H9 (cell line): ENCODE results near the gene TRMU. TPM values are rescaled to one million over a fixed set of nuclear protein-coding genes. Genes with fewer than 3 reads are reported as not detected.

ENCODE experiments used
- DNase-seq: peaks from one replicate; pipeline ENCODE4 v3.0.0-alpha.2; 2017
- H2AFZ ChIP-seq: one replicate; pipeline ENCODE4 v1.6.1; 2013; ENCODE audit warnings: mild to moderate bottlenecking, low read length, control low read depth, moderate library complexity
- H2AK5ac ChIP-seq: 2 replicates; pipeline ENCODE4 v1.6.1; 2013; ENCODE audit warnings: low read length, control low read depth, mixed read lengths; ENCODE audit not compliant: insufficient read length
- H2BK120ac ChIP-seq: one replicate; pipeline ENCODE4 v1.6.1; 2013; ENCODE audit warnings: low read depth, mild to moderate bottlenecking, low read length, control low read depth, inconsistent platforms; ENCODE audit not compliant: poor library complexity, severe bottlenecking
- H2BK12ac ChIP-seq: 2 replicates; pipeline ENCODE4 v1.6.1; 2013; ENCODE audit warnings: low read length, control low read depth, mixed read lengths, low read depth; ENCODE audit not compliant: insufficient read length
- H2BK15ac ChIP-seq: 2 replicates; pipeline ENCODE4 v1.6.1; 2013; ENCODE audit warnings: low read depth, low read length, control low read depth
- H2BK20ac ChIP-seq: one replicate; pipeline ENCODE4 v1.6.1; 2013; ENCODE audit warnings: low read depth, mild to moderate bottlenecking, low read length, control low read depth, inconsistent platforms; ENCODE audit not compliant: poor library complexity, severe bottlenecking
- H2BK5ac ChIP-seq: 2 replicates; pipeline ENCODE4 v1.6.1; 2013; ENCODE audit warnings: low read length, control low read depth, mixed read lengths; ENCODE audit not compliant: insufficient read length
- H3K14ac ChIP-seq: 2 replicates; pipeline ENCODE4 v1.6.1; 2013; ENCODE audit warnings: low read length, control low read depth; ENCODE audit not compliant: insufficient read depth
- H3K18ac ChIP-seq: 2 replicates; pipeline ENCODE4 v1.6.1; 2013; ENCODE audit warnings: low read depth, mild to moderate bottlenecking, mixed read lengths, low read length, control low read depth; ENCODE audit not compliant: insufficient read length
- H3K23ac ChIP-seq: 2 replicates; pipeline ENCODE4 v1.6.1; 2013; ENCODE audit warnings: low read length, control low read depth, mixed read lengths, low read depth; ENCODE audit not compliant: insufficient read length
- H3K23me2 ChIP-seq: 2 replicates; pipeline ENCODE4 v1.6.1; 2013; ENCODE audit warnings: low read depth, mild to moderate bottlenecking, mixed read lengths, low read length, control low read depth; ENCODE audit not compliant: insufficient read length, poor library complexity, severe bottlenecking
- H3K27ac ChIP-seq: 2 replicates; pipeline ENCODE4 v1.5.1; 2013; ENCODE audit warnings: low read length, control low read depth, mixed read lengths, low read depth; ENCODE audit not compliant: insufficient read length
- H3K27me3 ChIP-seq: 2 replicates; pipeline ENCODE4 v1.6.1; 2013; ENCODE audit warnings: low read length, control low read depth, inconsistent platforms; ENCODE audit not compliant: insufficient read depth
- H3K4ac ChIP-seq: 2 replicates; pipeline ENCODE4 v1.6.1; 2013; ENCODE audit warnings: low read depth, mild to moderate bottlenecking, control low read depth, inconsistent platforms, low read length, moderate library complexity
- H3K4me1 ChIP-seq: 2 replicates; pipeline ENCODE4 v1.6.1; 2013; ENCODE audit warnings: low read length, control low read depth, inconsistent platforms; ENCODE audit not compliant: insufficient read depth
- H3K4me2 ChIP-seq: 2 replicates; pipeline ENCODE4 v1.6.1; 2013; ENCODE audit warnings: low read length, control low read depth, mixed read lengths; ENCODE audit not compliant: insufficient read length, insufficient read depth
- H3K56ac ChIP-seq: 2 replicates; pipeline ENCODE4 v1.6.1; 2013; ENCODE audit warnings: low read depth, mild to moderate bottlenecking, mixed read lengths, low read length, control low read depth; ENCODE audit not compliant: insufficient read length
- H3K79me1 ChIP-seq: 2 replicates; pipeline ENCODE4 v1.6.1; 2013; ENCODE audit warnings: low read depth, mild to moderate bottlenecking, moderate library complexity, low read length, control low read depth, inconsistent platforms; ENCODE audit not compliant: insufficient read depth, poor library complexity, severe bottlenecking
- H3K79me2 ChIP-seq: 2 replicates; pipeline ENCODE4 v1.6.1; 2013; ENCODE audit warnings: low read length, control low read depth, inconsistent platforms; ENCODE audit not compliant: insufficient read depth
- H3K9ac ChIP-seq: 2 replicates; pipeline ENCODE4 v1.6.1; 2013; ENCODE audit warnings: low read length, control low read depth, mixed read lengths; ENCODE audit not compliant: insufficient read length; ENCODE audit errors: extremely low read depth
- H3K9me3 ChIP-seq: one replicate; pipeline ENCODE4 v1.6.1; 2013; ENCODE audit warnings: low read depth, low read length, inconsistent platforms; ENCODE audit not compliant: control insufficient read depth
- H3T11ph ChIP-seq: one replicate; pipeline ENCODE4 v1.6.1; 2013; ENCODE audit warnings: mild to moderate bottlenecking, low read length, control low read depth, inconsistent platforms
- H4K20me1 ChIP-seq: one replicate; pipeline ENCODE4 v1.6.1; 2013; ENCODE audit not compliant: control insufficient read depth, insufficient read length, insufficient read depth
- H4K5ac ChIP-seq: 2 replicates; pipeline ENCODE4 v1.6.1; 2013; ENCODE audit warnings: low read depth, mild to moderate bottlenecking, mixed read lengths, low read length, control low read depth; ENCODE audit not compliant: insufficient read length
- H4K8ac ChIP-seq: replicated peaks from 2 replicates; pipeline ENCODE4 v1.6.1; 2013; ENCODE audit warnings: low read length, control low read depth, mixed read lengths, low read depth; ENCODE audit not compliant: insufficient read length
- H4K91ac ChIP-seq: 2 replicates; pipeline ENCODE4 v1.6.1; 2013; ENCODE audit warnings: low read depth, mild to moderate bottlenecking, moderate library complexity, mixed read lengths, low read length, control low read depth; ENCODE audit not compliant: insufficient read length
- H3K27ac Mint-ChIP-seq, 3 experiments: 2 replicates in 2 of 3; 3 replicates in 1 of 3; pipeline ENCODE4 v1.8.0; 2020 to 2021; ENCODE audit warnings: mixed read lengths in 3 of 3, mild to moderate bottlenecking in 1 of 3, moderate library complexity in 1 of 3
- H3K27me3 Mint-ChIP-seq: 2 replicates; pipeline ENCODE4 v1.8.0; 2021; ENCODE audit warnings: low read depth, mild to moderate bottlenecking, moderate library complexity, mixed read lengths
- H3K36me3 Mint-ChIP-seq, 3 experiments: 2 replicates in 2 of 3; 3 replicates in 1 of 3; pipeline ENCODE4 v1.8.0; 2020 to 2021; ENCODE audit warnings: low read depth in 3 of 3, mixed read lengths in 3 of 3; ENCODE audit not compliant: insufficient read depth in 1 of 3
- H3K4me1 Mint-ChIP-seq, 2 experiments: 2 replicates each; pipeline ENCODE4 v1.8.0; 2020; ENCODE audit warnings: mixed read lengths in 2 of 2
- H3K4me3 Mint-ChIP-seq, 2 experiments: 2 replicates in 1 of 2; 3 replicates in 1 of 2; pipeline ENCODE4 v1.8.0; 2020 to 2021; ENCODE audit warnings: mild to moderate bottlenecking in 2 of 2, mixed read lengths in 2 of 2, moderate library complexity in 1 of 2
- H3K9me3 Mint-ChIP-seq, 2 experiments: 2 replicates in 1 of 2; 3 replicates in 1 of 2; pipeline ENCODE4 v1.8.0; 2020; ENCODE audit warnings: mild to moderate bottlenecking in 2 of 2, mixed read lengths in 2 of 2, moderate library complexity in 1 of 2
- CTCF ChIP-seq: fragments of 200-600 bp; sonication (generic); conservative IDR thresholded peaks from 3 replicates; pipeline ENCODE4 v1.8.0; 2021; ENCODE audit warnings: antibody characterized with exemption, mild to moderate bottlenecking
- WGBS: extraction: QIAGEN DNeasy Blood & Tissue Kit; methylation state at CpG from one replicate; pipeline ENCODE4 v1.1.7; 2013; ENCODE audit warnings: missing lambda C conversion rate, low lambda C conversion rate, mixed read lengths; ENCODE audit not compliant: insufficient read length; ENCODE audit errors: extremely low coverage; 5-methylcytosine and 5-hydroxymethylcytosine counted together
- total RNA-seq: library from RNA; stranded (reverse); gene quantifications from 2 replicates; pipeline ENCODE4 v1.2.1, GENCODE V29; 2021

The TRMU gene
- total RNA-seq, 1 experiment from 2014 or later, result 86.3 TPM

GRCh38 chr22:46373921-46374662, 38.6 kb downstream of the TRMU start:
- WGBS, result no CpG with 5 or more reads among the region's 31 CpGs
- no peak overlapping the region for H3K27ac ChIP-seq
- no peak overlapping the region for H2BK120ac ChIP-seq
- no peak overlapping the region for H4K91ac ChIP-seq
- H4K5ac ChIP-seq, result no peak overlapping the region
- H3K56ac ChIP-seq, result no peak overlapping the region
- H2AK5ac ChIP-seq, result no peak overlapping the region
- Mint-ChIP-seq H3K27ac (peak overlapping the region in 1 of 3 experiments; percentile 74; a peak in 2 of 7 replicates), H3K4me1 (peaks cover 34 to 35% of the 10 kb centered on the region in 2 experiments), H3K27me3 (no peaks in the 10 kb centered on the region), H3K9me3 (peaks cover 5 to 7% of the 10 kb centered on the region in 2 experiments; a peak in 2 of 5 replicates), H3K36me3 (peaks cover 14 to 27% (median 22%) of the 10 kb centered on the region in 3 experiments), H3K4me3 (no peak overlapping the region; a peak in 1 of 5 replicates)
- H3K4me1 ChIP-seq, result peaks cover 6% of the 10 kb centered on the region; the same call in 1 of the 2 replicates
- no peaks in the 10 kb centered on the region for H3K27me3 ChIP-seq
- H3K14ac ChIP-seq, result no peak overlapping the region; the same call in 1 of the 2 replicates
- no peak overlapping the region for H3K18ac ChIP-seq
- no peaks in the 10 kb centered on the region for H3K79me1 ChIP-seq
- no peaks in the 10 kb centered on the region for H3K9me3 ChIP-seq
- TF ChIP-seq CTCF, result no peak
- no peak overlapping the region for H4K8ac ChIP-seq
- no peak overlapping the region for H3K9ac ChIP-seq
- no peak overlapping the region for H3K4ac ChIP-seq
- H3K79me2 ChIP-seq, result no peaks in the 10 kb centered on the region
- H2BK20ac ChIP-seq, result no peak overlapping the region
- no peak overlapping the region for H3T11ph ChIP-seq
- H3K4me2 ChIP-seq, result no peak overlapping the region
- H3K23ac ChIP-seq, result no peak overlapping the region
- no peak overlapping the region for H2BK5ac ChIP-seq
- no peak overlapping the region for H2AFZ ChIP-seq
- no peak for DNase-seq
- H3K23me2 ChIP-seq, result peaks cover 4% of the 10 kb centered on the region
- no peak overlapping the region for H2BK15ac ChIP-seq
- no peak overlapping the region for H2BK12ac ChIP-seq
- H4K20me1 ChIP-seq, result no peaks in the 10 kb centered on the region
